HCT116 (cell line): ENCODE results near the gene AGAP2. TPM values are rescaled to one million over a fixed set of nuclear protein-coding genes. Genes with fewer than 3 reads are reported as not detected.

Source experiments
- ATAC-seq: fragments of 200-7000 bp; cut with Tn5 transposase; 2 replicates; pipeline ENCODE4 v1.9.1; 2020; ENCODE audit warnings: mild to moderate bottlenecking, moderate library complexity
- BruUV-seq: library from RNA; stranded (reverse); fragments of 400-500 nt; replicated peaks from 2 replicates; lab custom pipeline; 2021; lab: Mats Ljungman, UMichigan
- CTCF ChIA-PET: fragments of 300-600 bp; sonication (Branson Sonifier 250); formaldehyde crosslinking; loops from one replicate; lab custom pipeline; 2021; ENCODE audit warnings: antibody characterized with exemption; lab: Charles Lee
- POLR2A ChIA-PET: fragments of 300-600, 350-600 bp; sonication (Branson Sonifier 250); formaldehyde crosslinking; loops from one replicate; lab custom pipeline; 2021; ENCODE audit warnings: antibody characterized with exemption; lab: Charles Lee
- RAD21 ChIA-PET, 2 experiments: fragments of 300-600 bp; sonication (Branson Sonifier 250); formaldehyde crosslinking; loops; one replicate each; lab custom pipeline; 2023; ENCODE audit warnings: low total read pairs in 2 of 2; ENCODE audit not compliant: uncharacterized antibody in 2 of 2, unreplicated experiment in 2 of 2, low non-redundant PET in 1 of 2; lab: Charles Lee
- DNase-seq: peaks from one replicate; pipeline ENCODE4 v3.0.0-alpha.2; 2010; ENCODE audit warnings: low read depth, low spot score
- H2AFZ ChIP-seq: fragments of 200-600 bp; shearing (Covaris generic), sonication (generic); 2 replicates; pipeline ENCODE4 v1.6.1; 2017; ENCODE audit warnings: low read depth, mixed run types, mixed read lengths, antibody characterized with exemption, low read length; ENCODE audit not compliant: poor library complexity, severe bottlenecking
- H3K27ac ChIP-seq: 2 replicates; pipeline ENCODE4 v1.5.1; 2012; ENCODE audit warnings: low read depth, low read length
- H3K27me3 ChIP-seq: fragments of 200-600 bp; sonication (generic); 2 replicates; pipeline ENCODE4 v1.6.1; 2016; ENCODE audit warnings: mixed run types, low read length, mixed read lengths; ENCODE audit not compliant: insufficient read depth
- H3K36me3 ChIP-seq, 2 experiments: fragments of 200-500 bp in 1 of 2; fragments of 200-600 bp in 1 of 2; sonication (Bioruptor generic) in 1 of 2; sonication (generic) in 1 of 2; 2 replicates each; pipeline versions ENCODE4 v1.5.1 to v1.6.1; 2014 to 2016; ENCODE audit warnings: low read length in 2 of 2, inconsistent platforms in 1 of 2, mixed read lengths in 1 of 2, mixed run types in 1 of 2; ENCODE audit not compliant: insufficient read depth in 2 of 2, control insufficient read depth in 1 of 2
- H3K4me1 ChIP-seq, 2 experiments: fragments of 200-600 bp in 1 of 2; sonication (generic) in 1 of 2; 2 replicates each; pipeline versions ENCODE4 v1.5.1 to v1.6.1; 2012 to 2017; ENCODE audit warnings: low read length in 2 of 2, inconsistent platforms in 1 of 2, mild to moderate bottlenecking in 1 of 2, mixed read lengths in 1 of 2, mixed run types in 1 of 2, moderate library complexity in 1 of 2; ENCODE audit not compliant: insufficient read depth in 2 of 2, control insufficient read depth in 1 of 2
- H3K4me2 ChIP-seq: fragments of 200-600 bp; sonication (generic); 2 replicates; pipeline ENCODE4 v1.6.1; 2017; ENCODE audit warnings: mixed run types, low read length, mixed read lengths
- H3K4me3 ChIP-seq, 2 experiments: fragments of 200-600 bp in 1 of 2; sonication (generic) in 1 of 2; replicated peaks in 1 of 2; 2 replicates each; pipeline ENCODE4 v1.5.1; 2011 to 2016; ENCODE audit warnings: low read length in 2 of 2, control low read depth in 1 of 2, low read depth in 1 of 2, mild to moderate bottlenecking in 1 of 2, mixed read lengths in 1 of 2, mixed run types in 1 of 2
- H3K79me2 ChIP-seq: fragments of 200-600 bp; sonication (generic); 2 replicates; pipeline ENCODE4 v1.6.1; 2017; ENCODE audit warnings: mild to moderate bottlenecking, mixed run types, low read length, moderate library complexity, mixed read lengths; ENCODE audit not compliant: insufficient read depth
- H3K9ac ChIP-seq: fragments of 200-600 bp; sonication (generic); 2 replicates; pipeline ENCODE4 v1.6.1; 2016; ENCODE audit warnings: low read length, mixed read lengths
- H3K9me2 ChIP-seq: fragments of 200-600 bp; sonication (generic), shearing (Covaris generic); 2 replicates; pipeline ENCODE4 v1.6.1; 2017; ENCODE audit warnings: mixed run types, mild to moderate bottlenecking, moderate library complexity; ENCODE audit not compliant: insufficient read depth
- H3K9me3 ChIP-seq, 2 experiments: fragments of 200-500 bp in 1 of 2; fragments of 200-600 bp in 1 of 2; sonication (Bioruptor generic) in 1 of 2; sonication (generic) in 1 of 2; 2 replicates each; pipeline ENCODE4 v1.6.1; 2014 to 2017; ENCODE audit warnings: low read length in 2 of 2, mixed read lengths in 2 of 2, inconsistent platforms in 1 of 2, low read depth in 1 of 2, mild to moderate bottlenecking in 1 of 2, mixed run types in 1 of 2, moderate library complexity in 1 of 2; ENCODE audit not compliant: control insufficient read depth in 1 of 2, insufficient read depth in 1 of 2
- H4K20me1 ChIP-seq: fragments of 200-600 bp; sonication (generic), shearing (Covaris generic); 2 replicates; pipeline ENCODE4 v1.6.1; 2017; ENCODE audit warnings: mixed run types, mild to moderate bottlenecking, moderate library complexity; ENCODE audit not compliant: insufficient read depth
- CBX3 ChIP-seq: IDR thresholded peaks from 2 replicates; pipeline ENCODE4 v1.6.1; 2012; ENCODE audit warnings: low read depth
- CEBPB ChIP-seq: IDR thresholded peaks from 2 replicates; pipeline ENCODE4 v1.6.1; 2012; ENCODE audit warnings: low read depth
- EGR1 ChIP-seq: IDR thresholded peaks from 2 replicates; pipeline ENCODE4 v1.6.1; 2012; ENCODE audit warnings: low read depth
- ELF1 ChIP-seq: IDR thresholded peaks from 2 replicates; pipeline ENCODE4 v1.6.1; 2012; ENCODE audit warnings: low read depth, borderline replicate concordance
- EZH2 ChIP-seq: fragments of 200-600 bp; sonication (generic); IDR thresholded peaks from 2 replicates; pipeline ENCODE4 v1.6.1; 2017; ENCODE audit warnings: antibody characterized with exemption, mixed run types
- EZH2phosphoT487 ChIP-seq: fragments of 200-600 bp; IDR thresholded peaks from 2 replicates; pipeline ENCODE4 v1.6.1; 2018; ENCODE audit warnings: antibody characterized with exemption, borderline replicate concordance
- FOSL1 ChIP-seq: IDR thresholded peaks from 2 replicates; pipeline ENCODE4 v1.6.1; 2012; ENCODE audit warnings: low read depth
- POLR2A ChIP-seq: IDR thresholded peaks from 2 replicates; pipeline ENCODE4 v1.7.0; 2011; ENCODE audit warnings: borderline replicate concordance; ENCODE audit not compliant: insufficient read depth, insufficient read length; ENCODE audit errors: extremely low read depth
- POLR2AphosphoS5 ChIP-seq: IDR thresholded peaks from 2 replicates; pipeline ENCODE4 v1.6.1; 2011; ENCODE audit warnings: mild to moderate bottlenecking, low read depth, low read length, moderate library complexity
- RAD21 ChIP-seq: IDR thresholded peaks from 2 replicates; pipeline ENCODE4 v1.6.1; 2012; ENCODE audit warnings: low read depth, mild to moderate bottlenecking
- SIN3A ChIP-seq: IDR thresholded peaks from 2 replicates; pipeline ENCODE4 v1.6.1; 2012; ENCODE audit warnings: low read depth
- SP1 ChIP-seq: IDR thresholded peaks from 2 replicates; pipeline ENCODE4 v1.6.1; 2012; ENCODE audit warnings: low read depth
- TCF7L2 ChIP-seq: IDR thresholded peaks from 2 replicates; pipeline ENCODE4 v1.7.0; 2011; ENCODE audit warnings: borderline replicate concordance, inconsistent platforms; ENCODE audit not compliant: insufficient read depth, insufficient read length; ENCODE audit errors: extremely low read depth
- YY1 ChIP-seq: IDR thresholded peaks from 2 replicates; pipeline ENCODE4 v1.6.1; 2011; ENCODE audit warnings: low read length, low read depth, moderate library complexity, mild to moderate bottlenecking; ENCODE audit not compliant: insufficient replicate concordance; ENCODE audit errors: extremely low read depth
- ZNF274 ChIP-seq: fragments of 200-500 bp; sonication (Bioruptor generic); IDR thresholded peaks from 2 replicates; pipeline ENCODE4 v1.6.1; 2014; ENCODE audit warnings: mild to moderate bottlenecking, low read depth, low read length, inconsistent platforms
- intact Hi-C: fragments of 100-400 bp; cut with micrococcal nuclease; formaldehyde crosslinking; loops from 2 replicates; pipeline ENCODE4 v1.10.0; 2022
- total RNA-seq: library from RNA; stranded (reverse); gene quantifications from one replicate; pipeline ENCODE4 v1.2.1, GENCODE V29; 2021; ENCODE audit not compliant: unreplicated experiment
- TF ChIP-seq, protein P1 (sequence below): IDR thresholded peaks from 2 replicates; pipeline ENCODE4 v1.6.1; 2012; ENCODE audit warnings: low read depth
- TF ChIP-seq, protein P2 (sequence below): IDR thresholded peaks from 2 replicates; pipeline ENCODE4 v1.6.1; 2012
- TF ChIP-seq, protein P3 (sequence below), 3 experiments: fragments of 200-600 bp in 1 of 3; sonication (generic) in 1 of 3; IDR thresholded peaks in 2 of 3; conservative IDR thresholded peaks in 1 of 3; 2 replicates each; pipeline ENCODE4 v1.5.1; 2012 to 2017; ENCODE audit warnings: low read depth in 2 of 3, low read length in 2 of 3, antibody characterized with exemption in 1 of 3, borderline replicate concordance in 1 of 3, control low read depth in 1 of 3, mild to moderate bottlenecking in 1 of 3, mixed read lengths in 1 of 3, mixed run types in 1 of 3, moderate library complexity in 1 of 3; ENCODE audit not compliant: insufficient read depth in 1 of 3
- TF ChIP-seq, protein P4 (sequence below): IDR thresholded peaks from 2 replicates; pipeline ENCODE4 v1.6.1; 2011; ENCODE audit warnings: mild to moderate bottlenecking, low read length, moderate library complexity; ENCODE audit not compliant: insufficient replicate concordance; ENCODE audit errors: extremely low read depth

Gene AGAP2
- total RNA-seq, 1 experiment from 2014 or later = 15.8 TPM

DNA sequence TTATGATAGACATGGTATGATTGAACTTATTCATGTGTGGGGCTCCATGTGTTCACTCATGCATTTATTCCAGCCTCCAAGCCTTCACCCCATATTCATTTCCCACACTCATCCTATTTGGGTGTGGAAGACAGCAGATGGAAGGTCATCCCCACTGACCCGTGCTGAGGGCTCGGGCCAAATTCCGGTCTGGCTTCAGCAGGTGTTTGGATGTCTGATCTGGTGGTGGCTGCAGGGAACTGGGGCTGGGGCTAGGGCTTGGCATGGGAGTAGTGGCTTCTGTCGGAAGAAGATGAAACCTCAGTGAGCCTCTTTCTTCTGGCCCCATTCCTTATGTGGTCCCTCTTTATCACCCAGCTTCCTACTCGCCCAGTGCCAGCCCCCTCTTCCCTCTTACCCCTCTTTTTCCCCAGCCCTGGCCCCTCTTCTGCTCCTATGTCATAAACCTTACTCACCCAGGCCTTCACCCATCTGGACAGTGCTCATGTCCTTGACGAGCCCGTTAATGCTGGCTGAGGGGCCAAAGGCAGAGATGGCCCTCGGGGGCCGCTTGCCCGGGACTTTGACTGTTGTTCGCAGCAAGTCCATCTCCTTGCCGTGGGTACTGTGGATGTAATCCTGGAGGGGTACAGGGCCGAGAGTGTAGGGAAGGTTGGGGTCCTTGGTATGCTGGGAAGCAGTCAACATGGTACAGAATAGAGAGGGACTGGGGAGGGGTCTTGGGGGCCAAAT is 8.0 kb downstream of the AGAP2 start:
- intact Hi-C loops = no loop called here
- RAD21 ChIA-PET = no interaction called here

More for the DNA sequence above, 8.0 kb downstream of the AGAP2 start:
- no peaks in the 10 kb centered on the region for H3K79me2 ChIP-seq
- H3K27me3 ChIP-seq = no peaks in the 10 kb centered on the region
- H3K27ac ChIP-seq = no peak overlapping the region
- no peak overlapping the region for H3K4me3 ChIP-seq
- peaks cover 7 to 18% of the 10 kb centered on the region in 2 experiments; a peak in 3 of 4 replicates for H3K4me1 ChIP-seq
- peaks cover 4 to 15% of the 10 kb centered on the region in 2 experiments; a peak in 3 of 4 replicates for H3K36me3 ChIP-seq
- POLR2A ChIA-PET = no interaction called here
- no peaks in the 10 kb centered on the region for H4K20me1 ChIP-seq
- TF ChIP-seq FOSL1 (no peak), EZH2 (no peak), SP1 (no peak), TCF7L2 (no peak), YY1 (no peak), SIN3A (no peak), ZNF274 (no peak), ELF1 (no peak), CEBPB (no peak), POLR2A (no peak), CBX3 (no peak), EZH2phosphoT487 (no peak), RAD21 (no peak), EGR1 (no peak), POLR2AphosphoS5 (no peak)
- TF ChIP-seq, protein P1, sequence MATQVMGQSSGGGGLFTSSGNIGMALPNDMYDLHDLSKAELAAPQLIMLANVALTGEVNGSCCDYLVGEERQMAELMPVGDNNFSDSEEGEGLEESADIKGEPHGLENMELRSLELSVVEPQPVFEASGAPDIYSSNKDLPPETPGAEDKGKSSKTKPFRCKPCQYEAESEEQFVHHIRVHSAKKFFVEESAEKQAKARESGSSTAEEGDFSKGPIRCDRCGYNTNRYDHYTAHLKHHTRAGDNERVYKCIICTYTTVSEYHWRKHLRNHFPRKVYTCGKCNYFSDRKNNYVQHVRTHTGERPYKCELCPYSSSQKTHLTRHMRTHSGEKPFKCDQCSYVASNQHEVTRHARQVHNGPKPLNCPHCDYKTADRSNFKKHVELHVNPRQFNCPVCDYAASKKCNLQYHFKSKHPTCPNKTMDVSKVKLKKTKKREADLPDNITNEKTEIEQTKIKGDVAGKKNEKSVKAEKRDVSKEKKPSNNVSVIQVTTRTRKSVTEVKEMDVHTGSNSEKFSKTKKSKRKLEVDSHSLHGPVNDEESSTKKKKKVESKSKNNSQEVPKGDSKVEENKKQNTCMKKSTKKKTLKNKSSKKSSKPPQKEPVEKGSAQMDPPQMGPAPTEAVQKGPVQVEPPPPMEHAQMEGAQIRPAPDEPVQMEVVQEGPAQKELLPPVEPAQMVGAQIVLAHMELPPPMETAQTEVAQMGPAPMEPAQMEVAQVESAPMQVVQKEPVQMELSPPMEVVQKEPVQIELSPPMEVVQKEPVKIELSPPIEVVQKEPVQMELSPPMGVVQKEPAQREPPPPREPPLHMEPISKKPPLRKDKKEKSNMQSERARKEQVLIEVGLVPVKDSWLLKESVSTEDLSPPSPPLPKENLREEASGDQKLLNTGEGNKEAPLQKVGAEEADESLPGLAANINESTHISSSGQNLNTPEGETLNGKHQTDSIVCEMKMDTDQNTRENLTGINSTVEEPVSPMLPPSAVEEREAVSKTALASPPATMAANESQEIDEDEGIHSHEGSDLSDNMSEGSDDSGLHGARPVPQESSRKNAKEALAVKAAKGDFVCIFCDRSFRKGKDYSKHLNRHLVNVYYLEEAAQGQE = no peak
- TF ChIP-seq, protein P2, sequence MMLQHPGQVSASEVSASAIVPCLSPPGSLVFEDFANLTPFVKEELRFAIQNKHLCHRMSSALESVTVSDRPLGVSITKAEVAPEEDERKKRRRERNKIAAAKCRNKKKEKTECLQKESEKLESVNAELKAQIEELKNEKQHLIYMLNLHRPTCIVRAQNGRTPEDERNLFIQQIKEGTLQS = no peak
- TF ChIP-seq, protein P3, sequence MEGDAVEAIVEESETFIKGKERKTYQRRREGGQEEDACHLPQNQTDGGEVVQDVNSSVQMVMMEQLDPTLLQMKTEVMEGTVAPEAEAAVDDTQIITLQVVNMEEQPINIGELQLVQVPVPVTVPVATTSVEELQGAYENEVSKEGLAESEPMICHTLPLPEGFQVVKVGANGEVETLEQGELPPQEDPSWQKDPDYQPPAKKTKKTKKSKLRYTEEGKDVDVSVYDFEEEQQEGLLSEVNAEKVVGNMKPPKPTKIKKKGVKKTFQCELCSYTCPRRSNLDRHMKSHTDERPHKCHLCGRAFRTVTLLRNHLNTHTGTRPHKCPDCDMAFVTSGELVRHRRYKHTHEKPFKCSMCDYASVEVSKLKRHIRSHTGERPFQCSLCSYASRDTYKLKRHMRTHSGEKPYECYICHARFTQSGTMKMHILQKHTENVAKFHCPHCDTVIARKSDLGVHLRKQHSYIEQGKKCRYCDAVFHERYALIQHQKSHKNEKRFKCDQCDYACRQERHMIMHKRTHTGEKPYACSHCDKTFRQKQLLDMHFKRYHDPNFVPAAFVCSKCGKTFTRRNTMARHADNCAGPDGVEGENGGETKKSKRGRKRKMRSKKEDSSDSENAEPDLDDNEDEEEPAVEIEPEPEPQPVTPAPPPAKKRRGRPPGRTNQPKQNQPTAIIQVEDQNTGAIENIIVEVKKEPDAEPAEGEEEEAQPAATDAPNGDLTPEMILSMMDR (IDR thresholded peaks at IDR 0.05 in 2 of 3, conservative IDR thresholded peaks at IDR 0.05 in 1 of 3; ENCODE audit: borderline replicate concordance in 1 of 3, insufficient read depth in 1 of 3, low read depth in 2 of 3, low read length in 2 of 3) = no peak
- TF ChIP-seq, protein P4, sequence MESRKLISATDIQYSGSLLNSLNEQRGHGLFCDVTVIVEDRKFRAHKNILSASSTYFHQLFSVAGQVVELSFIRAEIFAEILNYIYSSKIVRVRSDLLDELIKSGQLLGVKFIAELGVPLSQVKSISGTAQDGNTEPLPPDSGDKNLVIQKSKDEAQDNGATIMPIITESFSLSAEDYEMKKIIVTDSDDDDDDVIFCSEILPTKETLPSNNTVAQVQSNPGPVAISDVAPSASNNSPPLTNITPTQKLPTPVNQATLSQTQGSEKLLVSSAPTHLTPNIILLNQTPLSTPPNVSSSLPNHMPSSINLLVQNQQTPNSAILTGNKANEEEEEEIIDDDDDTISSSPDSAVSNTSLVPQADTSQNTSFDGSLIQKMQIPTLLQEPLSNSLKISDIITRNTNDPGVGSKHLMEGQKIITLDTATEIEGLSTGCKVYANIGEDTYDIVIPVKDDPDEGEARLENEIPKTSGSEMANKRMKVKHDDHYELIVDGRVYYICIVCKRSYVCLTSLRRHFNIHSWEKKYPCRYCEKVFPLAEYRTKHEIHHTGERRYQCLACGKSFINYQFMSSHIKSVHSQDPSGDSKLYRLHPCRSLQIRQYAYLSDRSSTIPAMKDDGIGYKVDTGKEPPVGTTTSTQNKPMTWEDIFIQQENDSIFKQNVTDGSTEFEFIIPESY = no peak
- no peaks in the 10 kb centered on the region for H3K9me2 ChIP-seq
- no peak overlapping the region for H3K9ac ChIP-seq
- no peak for DNase-seq
- H2AFZ ChIP-seq = no peak overlapping the region
- CTCF ChIA-PET = no interaction called here
- no peak overlapping the region for H3K4me2 ChIP-seq
- H3K9me3 ChIP-seq = no peaks in the 10 kb centered on the region
- ATAC-seq = no peak
- no TSS peak for BruUV-seq
